ENCODE measurements around the gene C2CD3.
"Not testable (repeated sequence)": the region's sequence is repeated elsewhere in the genome, so short reads cannot be mapped to it uniquely, and the experiment has no call there.

Gene C2CD3

GRCh38 chr11:74004759-74005615 is 165.8 kb downstream of the C2CD3 start:
- DNase-seq (ENCODE audit: low spot score) = no peak

DNA sequence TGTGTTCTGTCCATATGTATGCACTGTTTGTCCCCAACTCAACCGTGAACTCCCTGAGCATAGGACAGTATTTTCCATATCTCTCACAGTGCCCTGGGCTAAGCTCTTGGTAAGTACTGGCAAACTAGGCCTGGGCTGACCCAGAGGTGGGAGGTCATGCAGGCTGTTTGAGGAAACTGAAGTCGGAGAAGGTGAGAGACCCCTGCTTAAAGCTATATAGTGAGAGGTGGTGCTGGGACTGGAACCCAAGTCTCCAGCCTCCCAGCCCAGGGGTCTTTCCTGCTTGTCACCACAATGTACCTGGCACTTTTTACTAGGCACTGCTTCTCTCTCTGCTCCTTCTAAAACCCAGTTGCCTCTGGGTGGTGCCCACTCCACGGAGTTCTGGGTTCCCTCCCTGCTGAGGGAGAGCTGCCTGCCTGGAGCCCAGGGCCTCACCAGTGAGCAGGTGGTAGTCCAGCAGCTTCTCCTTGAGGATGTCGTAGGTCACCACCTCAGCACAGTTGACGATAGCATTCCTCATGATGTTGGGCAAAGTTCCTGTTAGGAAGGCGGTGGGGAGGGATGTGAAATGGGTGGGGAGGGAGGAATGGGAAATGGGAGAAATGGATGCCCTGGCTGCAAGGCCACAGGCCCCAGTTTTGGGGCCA is 166.6 kb downstream of the C2CD3 start:
- no peak for DNase-seq (ENCODE audit: low spot score)

- no peak for DNase-seq (ENCODE audit: low spot score)
Observed at GRCh38 chr11:74002832-74003231, 168.0 kb downstream of the C2CD3 start.

- DNase-seq (ENCODE audit: low spot score) = no peak
Observed at GRCh38 chr11:74001822-74002286, 168.9 kb downstream of the C2CD3 start.

GRCh38 chr11:74000307-74001133 is 170.3 kb downstream of the C2CD3 start:
- DNase-seq (ENCODE audit: low spot score) = no peak

DNA sequence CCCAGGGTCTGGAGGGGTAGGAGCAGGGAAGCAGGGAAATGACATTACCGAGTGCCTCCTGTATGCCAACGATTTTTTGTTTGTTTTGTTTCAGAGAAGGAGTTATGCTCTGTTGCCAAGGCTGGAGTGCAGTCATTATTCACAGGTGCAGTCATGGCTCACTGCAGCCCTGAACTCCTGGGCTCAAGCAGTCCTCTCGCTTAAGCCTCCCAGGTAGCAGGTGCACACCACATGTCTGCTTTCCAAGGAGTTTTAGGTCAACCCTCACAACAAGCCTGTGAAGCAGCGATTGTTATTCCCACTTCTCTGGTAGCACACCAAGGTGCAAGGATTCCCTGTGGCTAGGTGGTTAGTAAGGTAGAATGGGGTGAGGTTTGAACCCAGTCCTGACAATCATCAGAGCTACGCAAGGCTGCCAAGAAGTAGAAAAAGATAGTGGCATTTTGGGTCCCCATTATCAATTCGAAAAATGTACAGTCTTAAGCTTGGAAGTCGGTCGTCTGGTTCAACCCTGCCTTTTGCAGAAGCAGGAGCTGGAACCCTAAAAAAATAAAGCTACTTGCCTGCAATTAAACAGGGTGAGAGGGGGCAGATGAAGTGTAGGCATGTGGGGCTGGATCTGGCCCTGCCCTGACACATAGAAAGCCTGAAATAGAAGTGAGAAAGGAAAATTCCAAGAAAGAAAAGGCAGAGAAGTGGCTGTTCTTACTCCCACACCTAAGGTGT is 171.1 kb downstream of the C2CD3 start:
- peak; percentile 74 for DNase-seq (ENCODE audit: low spot score)

GRCh38 chr11:73998846-73999575 is 171.8 kb downstream of the C2CD3 start:
- no peak for DNase-seq (ENCODE audit: low spot score)

DNA sequence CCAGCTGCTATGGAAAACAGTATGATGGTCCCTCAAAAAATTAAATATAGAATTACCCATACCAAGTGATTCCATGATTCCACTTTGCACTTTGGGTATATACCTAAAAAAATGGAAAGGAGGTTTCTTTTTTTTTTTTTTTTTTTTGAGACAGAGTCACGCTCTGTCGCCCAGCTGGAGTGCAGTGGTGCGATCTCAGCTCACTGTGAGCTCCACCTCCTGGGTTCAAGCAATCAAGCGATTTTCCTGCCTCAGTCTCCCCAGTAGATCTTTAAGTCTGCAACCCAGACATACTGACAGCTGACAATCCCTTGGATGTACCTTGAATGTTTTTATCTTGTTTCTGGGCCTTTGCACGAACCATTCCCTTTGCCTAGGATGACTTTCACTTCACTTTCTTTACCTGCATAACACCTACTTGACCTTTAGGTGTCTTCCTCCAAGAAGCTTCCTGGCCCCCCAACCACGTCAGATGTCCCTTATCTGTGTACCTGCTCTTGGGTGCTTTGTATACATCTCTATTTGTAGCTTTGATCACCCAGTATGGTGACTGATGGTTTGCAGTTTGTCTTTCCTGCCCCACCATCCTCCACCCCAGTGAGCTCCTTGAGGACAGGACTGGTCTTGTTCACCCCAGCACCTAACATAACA is 173.6 kb downstream of the C2CD3 start:
- DNase-seq (ENCODE audit: low spot score) = no peak

- DNase-seq (ENCODE audit: low spot score) = no peak
Observed at GRCh38 chr11:73996161-73996747, 174.5 kb downstream of the C2CD3 start.

DNA sequence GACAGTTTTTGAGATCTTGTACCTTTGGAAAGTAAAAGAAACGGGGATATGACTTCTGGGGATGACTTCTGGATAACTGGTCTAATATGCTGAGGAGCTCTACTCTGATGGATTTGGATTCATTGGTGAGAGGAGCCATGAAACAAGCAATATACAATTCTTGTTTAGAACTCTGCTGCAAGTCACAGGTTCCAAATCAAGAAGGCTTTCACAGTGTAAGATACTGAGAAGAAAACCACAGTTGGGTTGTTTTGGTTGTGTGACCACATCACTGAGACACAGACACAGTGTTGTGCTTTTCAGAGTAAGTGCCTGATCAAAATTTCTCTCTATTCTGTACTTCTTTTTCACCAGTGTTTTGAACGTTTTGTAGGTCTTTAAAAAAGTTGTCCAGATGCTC is 175.1 kb downstream of the C2CD3 start:
- DNase-seq (ENCODE audit: low spot score) = no peak

DNA sequence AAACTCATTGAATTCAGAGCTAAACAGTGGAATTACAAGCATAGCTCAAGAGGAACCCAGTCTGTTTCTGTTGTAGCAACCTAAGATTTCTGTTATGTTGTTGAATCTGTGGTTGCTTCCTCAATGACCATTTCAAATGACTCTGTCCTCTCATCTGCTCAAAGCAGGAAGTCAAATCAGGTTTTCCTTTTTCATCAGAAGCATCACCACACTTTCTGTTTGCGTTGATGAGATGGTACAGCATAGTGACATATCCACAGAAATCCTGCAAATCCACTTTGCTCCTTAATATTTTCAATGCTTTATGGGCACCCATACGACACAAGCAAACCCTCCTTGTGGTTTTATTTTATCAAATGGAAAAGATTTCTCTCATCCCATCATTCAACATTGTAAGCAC is 175.6 kb downstream of the C2CD3 start:
- peak; percentile 42 for DNase-seq (ENCODE audit: low spot score)

GRCh38 chr11:73991471-73992006 is 179.3 kb downstream of the C2CD3 start:
- no peak for DNase-seq (ENCODE audit: low spot score)

DNA sequence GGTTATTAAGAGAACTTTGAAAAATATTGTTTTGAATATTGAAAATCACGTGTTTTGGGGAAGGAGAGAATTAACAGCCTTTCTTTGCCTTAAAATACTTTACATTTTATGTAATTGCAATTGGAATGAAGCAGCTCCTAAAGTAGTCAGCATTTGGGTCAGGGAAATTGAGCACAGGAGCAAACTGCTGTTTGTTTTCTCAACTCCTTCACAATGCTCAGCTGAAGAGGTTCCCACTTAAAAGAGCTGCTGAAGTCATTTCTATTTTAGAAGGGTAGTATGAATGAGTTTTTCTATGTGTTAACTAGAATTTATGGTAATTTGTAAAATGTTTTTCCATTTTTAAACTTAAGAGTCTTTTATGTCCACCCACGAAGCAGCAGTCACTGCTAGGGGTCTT is 180.1 kb downstream of the C2CD3 start:
- DNase-seq (ENCODE audit: low spot score) = no peak

DNA sequence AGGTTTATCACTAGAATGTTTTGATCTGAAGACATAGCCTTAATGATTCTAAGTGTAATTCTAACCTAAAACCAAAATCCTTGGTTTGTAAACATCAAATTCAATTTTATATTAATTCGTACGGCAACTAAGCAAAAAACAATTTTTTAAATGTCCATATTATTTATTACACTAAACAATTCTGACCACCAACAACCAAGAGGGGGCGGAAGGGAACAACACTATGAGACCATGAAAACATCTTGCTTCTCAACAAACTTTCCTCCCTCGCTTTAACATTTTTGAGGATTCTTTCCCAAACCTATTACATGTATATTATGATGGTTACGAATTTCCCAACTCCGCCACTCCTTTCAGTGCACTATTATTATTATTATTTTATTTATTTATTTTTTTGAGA is 181.6 kb downstream of the C2CD3 start:
- no peak for DNase-seq (ENCODE audit: low spot score)

DNA sequence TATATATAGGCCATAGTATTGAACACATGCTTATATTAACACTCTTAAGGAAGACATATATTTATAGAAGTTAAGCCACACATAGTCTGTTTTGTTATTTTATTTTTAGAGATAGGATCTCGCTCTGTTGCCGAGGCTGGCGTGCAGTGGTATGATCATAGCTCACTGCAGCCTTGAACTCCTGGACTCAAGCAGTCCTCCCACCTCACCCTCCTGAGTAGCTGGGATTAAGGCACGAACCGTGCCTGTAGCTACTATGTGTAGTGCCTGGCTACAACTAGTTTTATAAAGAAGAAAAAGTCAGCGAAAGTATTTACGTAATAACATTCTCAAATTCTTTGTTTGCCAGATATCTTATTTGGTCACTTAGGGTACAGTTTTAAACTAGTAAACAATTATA is 182.6 kb downstream of the C2CD3 start:
- no peak for DNase-seq (ENCODE audit: low spot score)

DNA sequence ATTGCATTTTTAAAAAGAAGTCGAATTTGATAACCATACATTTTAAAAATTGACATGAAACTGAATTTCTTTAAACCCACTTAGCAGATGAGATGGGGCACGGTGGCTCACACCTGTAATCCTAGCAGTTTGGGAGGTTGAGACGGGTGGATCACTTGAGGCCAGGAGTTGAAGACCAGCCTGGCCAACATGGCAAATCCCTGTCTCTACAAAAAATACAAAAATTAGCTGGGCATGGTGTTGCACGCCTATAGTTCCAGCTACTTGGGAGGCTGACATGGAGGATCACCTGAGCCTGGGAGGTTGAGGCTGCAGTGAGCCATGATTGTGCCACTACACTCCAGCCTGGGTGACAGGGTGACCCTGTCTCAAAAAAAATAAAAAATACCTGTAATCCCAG is 185.1 kb downstream of the C2CD3 start:
- DNase-seq (ENCODE audit: low spot score) = not testable (repeated sequence)

DNA sequence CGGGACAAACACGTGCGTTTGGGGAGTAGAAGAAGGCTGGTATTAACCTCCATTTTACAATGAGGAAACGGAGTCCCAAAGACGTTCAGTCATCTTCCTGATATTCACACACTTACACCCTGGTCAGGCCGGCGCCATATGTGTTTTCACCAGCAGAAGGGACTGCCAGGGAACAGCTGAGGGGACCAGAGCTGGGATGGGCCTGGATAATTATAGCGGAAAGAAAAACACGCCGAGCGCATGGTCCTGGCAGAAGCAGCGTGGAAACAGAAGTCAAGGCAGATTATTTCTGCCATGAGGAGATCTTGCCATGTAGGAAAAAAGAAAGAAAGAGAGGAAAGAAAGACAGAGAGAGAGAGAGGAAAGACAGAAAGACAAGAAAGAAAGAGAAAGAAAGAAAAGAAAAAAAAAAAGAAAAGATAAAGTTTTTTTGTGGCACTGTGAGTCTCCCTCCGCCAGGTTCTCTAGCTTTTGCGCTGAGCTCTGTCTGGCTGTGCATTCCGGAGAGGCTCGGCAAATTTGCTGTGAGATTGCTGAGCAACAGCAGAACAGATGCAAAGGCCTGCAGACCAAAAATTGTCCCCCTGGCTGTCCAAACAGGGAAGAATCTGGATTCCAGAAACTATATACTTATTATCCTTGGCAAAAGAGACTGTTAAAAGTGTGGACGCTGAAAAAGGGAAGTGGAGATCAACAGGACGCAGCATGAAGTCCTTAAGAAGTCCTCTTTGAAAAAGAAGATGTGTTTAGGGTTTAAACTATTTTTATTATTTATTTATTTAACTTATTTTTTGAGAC is 186.9 kb downstream of the C2CD3 start:
- no peak for DNase-seq (ENCODE audit: low spot score)

DNA sequence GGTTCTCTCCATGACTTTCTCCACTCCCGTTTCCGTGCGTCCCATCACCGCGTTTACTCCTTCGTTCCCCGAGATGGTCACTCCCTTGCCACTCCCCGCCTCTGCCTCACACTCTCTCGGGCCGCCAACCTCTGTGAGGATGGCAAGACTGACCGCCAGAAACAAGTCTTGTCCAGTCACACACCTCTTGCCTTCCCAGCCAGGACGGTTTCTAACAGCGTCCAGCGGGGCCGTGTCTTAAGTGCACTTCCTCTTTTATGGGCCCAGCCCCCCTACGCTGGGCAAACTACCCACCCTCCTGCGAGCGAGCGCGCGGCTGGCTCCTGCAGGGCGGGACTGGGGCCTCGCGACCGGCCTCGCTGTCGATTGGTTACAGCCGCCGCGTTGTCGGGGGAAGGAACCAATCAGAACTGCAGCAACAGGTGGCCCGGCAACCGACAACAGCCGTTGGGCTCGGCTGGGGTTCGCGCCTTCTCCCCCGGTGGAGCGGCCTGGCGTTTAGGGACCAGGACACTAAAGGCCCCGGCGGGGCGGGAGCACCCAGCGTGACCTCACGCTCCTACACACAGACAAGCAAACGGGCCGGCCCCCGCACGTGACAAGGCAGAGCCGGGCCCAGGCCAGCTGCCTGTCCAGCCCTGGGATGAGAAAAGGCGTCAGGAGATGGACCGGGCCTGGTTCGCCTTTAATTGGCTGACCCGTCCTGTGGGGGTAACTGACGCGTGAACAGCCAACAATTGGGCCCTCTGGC is 187.6 kb downstream of the C2CD3 start:
- peak; percentile 90 for DNase-seq (ENCODE audit: low spot score)

All from kidney tubule cell (primary cell).